BE2C (cell line): ENCODE data around the gene HAND1.

Experiments
- DNase-seq: peaks from one replicate; pipeline ENCODE4 v3.0.0-alpha.2; 2020
- H3K27me3 ChIP-seq: fragments of 250-450 bp; sonication (Bioruptor Pico); 2 replicates; pipeline ENCODE4 v1.5.1; 2020; ENCODE audit warnings: mild to moderate bottlenecking
- H3K36me3 ChIP-seq: fragments of 250-450 bp; sonication (Bioruptor Pico); 2 replicates; pipeline ENCODE4 v1.5.1; 2020; ENCODE audit warnings: mild to moderate bottlenecking
- H3K4me1 ChIP-seq: fragments of 250-450 bp; sonication (Bioruptor Pico); 2 replicates; pipeline ENCODE4 v1.5.1; 2020
- H3K4me3 ChIP-seq: 2 replicates; pipeline ENCODE4 v1.5.1; 2011; ENCODE audit warnings: low read depth, low read length
- H3K9me3 ChIP-seq: fragments of 250-450 bp; sonication (Bioruptor Pico); 2 replicates; pipeline ENCODE4 v1.5.1; 2020
- TF ChIP-seq, protein P1 (sequence below): IDR thresholded peaks from 2 replicates; pipeline ENCODE4 v1.5.1; 2012; ENCODE audit warnings: mild to moderate bottlenecking, low read depth, low read length

Gene HAND1

DNA sequence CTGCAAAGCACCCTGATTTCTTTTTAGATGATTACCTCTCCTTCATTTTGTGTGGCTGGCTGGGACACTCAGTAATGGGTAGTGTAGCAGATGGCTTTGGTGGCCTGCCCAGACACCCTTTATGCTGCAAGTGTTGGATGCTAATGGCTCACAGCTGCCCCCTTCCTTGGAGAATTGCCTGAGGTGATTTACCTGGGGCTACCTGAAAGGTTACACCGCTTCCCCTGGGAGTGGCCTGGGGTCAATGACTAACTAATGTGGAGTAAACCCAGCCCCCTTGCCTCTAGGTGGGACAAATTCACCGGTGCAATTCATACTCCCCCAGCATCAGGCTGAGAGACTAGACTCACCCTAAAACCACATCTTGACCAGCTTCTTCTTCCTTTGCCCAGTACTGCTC, 23.5 kb upstream of the HAND1 start:
- peaks cover 11% of the 10 kb centered on the region for H3K4me1 ChIP-seq
- no peak for DNase-seq
- TF ChIP-seq, protein P1, sequence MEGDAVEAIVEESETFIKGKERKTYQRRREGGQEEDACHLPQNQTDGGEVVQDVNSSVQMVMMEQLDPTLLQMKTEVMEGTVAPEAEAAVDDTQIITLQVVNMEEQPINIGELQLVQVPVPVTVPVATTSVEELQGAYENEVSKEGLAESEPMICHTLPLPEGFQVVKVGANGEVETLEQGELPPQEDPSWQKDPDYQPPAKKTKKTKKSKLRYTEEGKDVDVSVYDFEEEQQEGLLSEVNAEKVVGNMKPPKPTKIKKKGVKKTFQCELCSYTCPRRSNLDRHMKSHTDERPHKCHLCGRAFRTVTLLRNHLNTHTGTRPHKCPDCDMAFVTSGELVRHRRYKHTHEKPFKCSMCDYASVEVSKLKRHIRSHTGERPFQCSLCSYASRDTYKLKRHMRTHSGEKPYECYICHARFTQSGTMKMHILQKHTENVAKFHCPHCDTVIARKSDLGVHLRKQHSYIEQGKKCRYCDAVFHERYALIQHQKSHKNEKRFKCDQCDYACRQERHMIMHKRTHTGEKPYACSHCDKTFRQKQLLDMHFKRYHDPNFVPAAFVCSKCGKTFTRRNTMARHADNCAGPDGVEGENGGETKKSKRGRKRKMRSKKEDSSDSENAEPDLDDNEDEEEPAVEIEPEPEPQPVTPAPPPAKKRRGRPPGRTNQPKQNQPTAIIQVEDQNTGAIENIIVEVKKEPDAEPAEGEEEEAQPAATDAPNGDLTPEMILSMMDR: no peak
- H3K9me3 ChIP-seq: no peaks in the 10 kb centered on the region
- H3K36me3 ChIP-seq: no peaks in the 10 kb centered on the region
- H3K4me3 ChIP-seq: no peak overlapping the region
- no peaks in the 10 kb centered on the region for H3K27me3 ChIP-seq

DNA sequence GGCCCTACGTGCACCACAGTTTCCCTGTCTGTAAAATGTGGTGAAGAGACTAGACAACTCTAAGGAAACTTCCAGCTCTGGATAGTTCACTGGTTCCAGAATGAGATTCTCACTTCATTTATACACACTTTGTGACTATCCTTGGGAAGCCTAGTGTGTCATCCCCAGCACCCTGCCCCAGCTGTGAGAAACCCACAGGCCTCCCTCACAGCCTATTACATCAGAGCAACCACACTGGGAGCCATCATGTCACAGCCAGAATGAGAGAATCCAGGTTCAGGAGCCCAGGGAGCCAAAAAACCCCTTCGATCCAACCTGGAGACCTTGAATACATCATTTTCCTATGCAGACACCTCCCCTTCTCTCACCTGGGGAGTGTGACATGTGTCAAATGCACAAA, 21.0 kb upstream of the HAND1 start:
- no peaks in the 10 kb centered on the region for H3K9me3 ChIP-seq
- TF ChIP-seq, protein P1: no peak

DNA sequence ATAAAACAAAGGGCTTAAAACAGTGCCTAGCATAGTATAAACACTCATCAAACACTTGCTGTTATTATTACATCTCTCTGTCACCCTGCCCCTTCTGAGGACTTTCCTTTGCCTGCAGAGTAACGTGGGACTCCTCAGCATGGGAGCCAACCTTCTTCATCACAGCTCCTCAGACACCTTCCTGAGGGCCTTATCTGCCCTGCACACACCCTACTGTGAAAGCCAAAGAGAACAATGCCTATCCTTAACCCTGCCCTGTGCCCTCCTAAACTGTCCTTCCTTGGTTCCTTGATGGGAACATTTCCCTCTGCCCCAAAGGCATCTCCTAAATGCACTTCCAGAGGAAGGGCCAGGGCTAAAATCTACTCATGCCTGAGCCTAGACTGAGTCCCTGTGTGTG, 20.6 kb upstream of the HAND1 start:
- no peak for DNase-seq

More for the DNA sequence above, 21.0 kb upstream of the HAND1 start:
- H3K36me3 ChIP-seq: no peaks in the 10 kb centered on the region
- no peak overlapping the region for H3K4me3 ChIP-seq
- no peak for DNase-seq
- no peaks in the 10 kb centered on the region for H3K27me3 ChIP-seq
- H3K4me1 ChIP-seq: peaks cover 5% of the 10 kb centered on the region

DNA sequence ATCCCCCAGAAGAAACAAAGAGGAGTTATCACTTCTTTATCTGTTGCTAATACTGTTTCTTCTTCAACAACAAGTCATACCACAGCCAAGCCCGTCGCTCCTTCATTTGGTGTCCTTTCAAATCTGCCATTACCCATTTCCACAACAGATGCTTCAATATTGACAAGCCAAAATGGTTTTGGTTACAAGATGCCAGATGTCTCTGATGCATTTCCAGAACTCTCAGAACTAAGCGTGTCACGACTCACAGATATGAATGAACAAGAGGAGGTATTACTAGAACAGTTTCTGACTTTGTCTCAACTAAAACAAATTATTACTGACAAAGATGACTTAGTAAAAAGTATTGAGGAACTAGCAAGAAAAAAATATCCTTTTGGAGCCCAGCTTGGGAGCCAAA, 16.0 kb upstream of the HAND1 start:
- Histone ChIP-seq H3K4me3 (no peak overlapping the region), H3K4me1 (peaks cover 9% of the 10 kb centered on the region), H3K27me3 (no peaks in the 10 kb centered on the region), H3K36me3 (no peaks in the 10 kb centered on the region), H3K9me3 (no peaks in the 10 kb centered on the region)
- no peak for DNase-seq
- TF ChIP-seq, protein P1: no peak

More for the DNA sequence above, 20.6 kb upstream of the HAND1 start:
- TF ChIP-seq, protein P1: no peak
- peaks cover 9% of the 10 kb centered on the region for H3K4me1 ChIP-seq
- no peaks in the 10 kb centered on the region for H3K36me3 ChIP-seq
- no peak overlapping the region for H3K4me3 ChIP-seq
- H3K27me3 ChIP-seq: no peaks in the 10 kb centered on the region
- H3K9me3 ChIP-seq: no peaks in the 10 kb centered on the region

DNA sequence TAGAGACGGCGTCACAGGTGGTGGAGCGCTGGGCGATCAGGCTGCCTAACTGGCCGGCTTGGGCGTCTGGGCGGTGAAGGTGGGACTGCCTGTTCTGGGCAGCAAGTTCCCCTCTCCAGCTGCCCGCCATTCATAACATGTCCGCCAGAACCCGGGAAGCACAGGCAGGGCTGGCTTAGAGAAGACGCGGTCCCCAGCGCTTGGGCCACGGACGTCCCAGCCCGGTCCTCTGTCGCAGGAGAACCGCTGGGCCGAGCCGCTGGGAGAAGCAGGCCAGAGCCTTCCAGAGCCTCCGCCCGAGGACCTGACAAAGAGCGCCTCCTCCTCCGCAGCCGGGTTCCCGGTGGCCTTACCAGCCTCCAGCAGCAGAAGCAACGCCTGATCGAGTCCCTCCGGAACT, 15.2 kb upstream of the HAND1 start:
- no peaks in the 10 kb centered on the region for H3K36me3 ChIP-seq
- H3K4me3 ChIP-seq: no peak overlapping the region
- TF ChIP-seq, protein P1: no peak
- peaks cover 9% of the 10 kb centered on the region for H3K4me1 ChIP-seq
- no peak for DNase-seq
- H3K9me3 ChIP-seq: no peaks in the 10 kb centered on the region
- no peaks in the 10 kb centered on the region for H3K27me3 ChIP-seq

DNA sequence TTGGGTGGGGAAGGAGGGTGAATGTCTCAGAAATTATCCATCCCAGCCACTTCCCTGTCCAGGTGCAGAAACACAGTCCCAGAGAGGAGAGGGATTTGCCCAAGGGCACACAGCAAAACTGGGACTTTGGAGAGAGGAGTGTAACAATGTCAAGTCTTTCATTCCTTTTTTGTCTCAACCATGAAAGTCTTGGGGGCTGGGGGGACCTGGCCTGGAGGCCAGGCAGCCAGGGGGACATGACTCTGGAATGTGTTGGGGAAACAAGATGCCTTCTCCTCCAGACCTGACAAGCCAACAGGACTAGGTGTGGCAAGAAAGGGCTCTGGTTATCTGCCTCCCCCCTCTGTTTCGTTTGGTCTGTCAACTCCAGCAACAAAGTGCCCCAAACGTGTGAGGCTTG, 13.9 kb upstream of the HAND1 start:
- no peak for DNase-seq
- Histone ChIP-seq H3K9me3 (no peaks in the 10 kb centered on the region), H3K4me3 (no peak overlapping the region), H3K4me1 (peaks cover 13% of the 10 kb centered on the region), H3K36me3 (no peaks in the 10 kb centered on the region), H3K27me3 (no peaks in the 10 kb centered on the region)
- TF ChIP-seq, protein P1: no peak
